NCI-H2081 (cell line): ENCODE data around the gene TBX2.

Source experiments
- DNase-seq, 2 experiments: peaks; one replicate each; lab custom pipeline; 2025; lab: John Stamatoyannopoulos, UW

Gene TBX2

GRCh38 chr17:61387511-61388305 lies 11.9 kb upstream of the TBX2 start:
- no peak for DNase-seq

GRCh38 chr17:61388561-61389356 lies 10.9 kb upstream of the TBX2 start:
- no peak for DNase-seq

GRCh38 chr17:61389670-61390478 lies 9.8 kb upstream of the TBX2 start:
- DNase-seq = peak; percentile 9 to 20

- DNase-seq = no peak
Observed at GRCh38 chr17:61390479-61390791, 9.2 kb upstream of the TBX2 start.

GRCh38 chr17:61391595-61392291 lies 7.9 kb upstream of the TBX2 start:
- no peak for DNase-seq

- DNase-seq = no peak
Observed at GRCh38 chr17:61392679-61393078, 7.0 kb upstream of the TBX2 start.

- peak in 1 of 2 experiments; percentile 23 for DNase-seq
Observed at GRCh38 chr17:61393550-61393903, 6.1 kb upstream of the TBX2 start.

- DNase-seq = no peak
Observed at GRCh38 chr17:61393904-61394629, 5.6 kb upstream of the TBX2 start.

GRCh38 chr17:61394630-61395408 lies 4.8 kb upstream of the TBX2 start:
- DNase-seq = no peak

- DNase-seq = no peak
Observed at GRCh38 chr17:61395409-61395982, 4.1 kb upstream of the TBX2 start.

GRCh38 chr17:61395983-61396585 lies 3.6 kb upstream of the TBX2 start:
- no peak for DNase-seq

- no peak for DNase-seq
Observed at GRCh38 chr17:61396586-61397085, 3.0 kb upstream of the TBX2 start.

- no peak for DNase-seq
Observed at GRCh38 chr17:61397086-61397842, 2.4 kb upstream of the TBX2 start.

GRCh38 chr17:61398721-61399130 lies 917 bp upstream of the TBX2 start:
- no peak for DNase-seq

- DNase-seq = no peak
Observed at GRCh38 chr17:61400066-61400716, 548 bp downstream of the TBX2 start.

GRCh38 chr17:61400717-61401388 lies 1.2 kb downstream of the TBX2 start:
- DNase-seq = no peak

GRCh38 chr17:61401389-61402072 lies 1.9 kb downstream of the TBX2 start:
- no peak for DNase-seq
